GM12878 (cell line): Measurements from ENCODE around the gene KCNK7. TPM values are rescaled to one million over a fixed set of nuclear protein-coding genes. Genes with fewer than 3 reads are reported as not detected.

Experiments
- ATAC-seq: fragments of 200-7000 bp; cut with Tn5 transposase; 3 replicates; pipeline ENCODE4 v1.9.1; 2020; ENCODE audit warnings: mild to moderate bottlenecking, moderate library complexity
- BruUV-seq: library from RNA; stranded (reverse); fragments of 400-500 nt; replicated peaks from 2 replicates; lab custom pipeline; 2021; lab: Mats Ljungman, UMichigan
- CTCF ChIA-PET: fragments of 300-600 bp; sonication (Branson Sonifier 250); formaldehyde crosslinking; extraction: SDS; loops from one replicate; lab custom pipeline; 2021; ENCODE audit warnings: inconsistent platforms; lab: Yijun Ruan, JAX
- POLR2A ChIA-PET: fragments of 350-600 bp; formaldehyde crosslinking; extraction: SDS; loops from one replicate; lab custom pipeline; 2021; ENCODE audit warnings: inconsistent platforms; lab: Charles Lee
- RAD21 ChIA-PET: fragments of 300-600 bp; sonication (Branson Sonifier 250); formaldehyde crosslinking; loops from one replicate; lab custom pipeline; 2023; ENCODE audit warnings: antibody characterized with exemption; ENCODE audit not compliant: unreplicated experiment; lab: Charles Lee
- SMC1A ChIA-PET: fragments of 300-600 bp; sonication (Branson Sonifier 250); formaldehyde crosslinking; loops from one replicate; lab custom pipeline; 2023; ENCODE audit not compliant: unreplicated experiment, uncharacterized antibody; lab: Charles Lee
- DNase-seq: peaks from one replicate; pipeline ENCODE4 v3.0.0-alpha.2; 2011; ENCODE audit warnings: low read depth, low spot score
- FAIRE-seq: peaks from 3 replicates; lab custom pipeline; 2011; peaks lifted over from hg19 to GRCh38; lab: Jason Lieb, UNC
- H2AFZ ChIP-seq: 2 replicates; pipeline ENCODE4 v1.6.0; 2011; ENCODE audit warnings: low read depth, low read length, control low read depth; ENCODE audit not compliant: control insufficient read depth
- H3K27ac ChIP-seq: 2 replicates; pipeline ENCODE4 v1.5.1; 2011; ENCODE audit warnings: control low read depth; ENCODE audit not compliant: control insufficient read depth, insufficient read depth
- H3K27me3 ChIP-seq, 2 experiments: replicated peaks in 1 of 2; 2 replicates each; pipeline versions ENCODE4 v1.6.0 to v1.6.1; 2011; ENCODE audit warnings: low read length in 1 of 2; ENCODE audit not compliant: control insufficient read depth in 2 of 2, insufficient read depth in 2 of 2
- H3K36me3 ChIP-seq, 2 experiments: 2 replicates each; pipeline ENCODE4 v1.5.1; 2011; ENCODE audit warnings: low read length in 1 of 2; ENCODE audit not compliant: control insufficient read depth in 2 of 2, insufficient read depth in 2 of 2
- H3K4me1 ChIP-seq: 2 replicates; pipeline ENCODE4 v1.6.1; 2011; ENCODE audit warnings: mild to moderate bottlenecking, low read length, moderate library complexity, mixed read lengths; ENCODE audit not compliant: control insufficient read depth, insufficient read depth
- H3K4me2 ChIP-seq: 2 replicates; pipeline ENCODE4 v1.6.0; 2011; ENCODE audit warnings: control low read depth; ENCODE audit not compliant: control insufficient read depth, insufficient read depth
- H3K4me3 ChIP-seq: fragments of 200-600 bp; sonication (generic); 2 replicates; pipeline ENCODE4 v1.5.1; 2016
- H3K79me2 ChIP-seq: 2 replicates; pipeline ENCODE4 v1.6.0; 2011; ENCODE audit warnings: low read length; ENCODE audit not compliant: control insufficient read depth, insufficient read depth
- H3K9ac ChIP-seq: 2 replicates; pipeline ENCODE4 v1.8.0; 2011; ENCODE audit warnings: low read length, control low read depth, mixed read lengths; ENCODE audit not compliant: control insufficient read depth, insufficient read depth
- H3K9me3 ChIP-seq: replicated peaks from 3 replicates; pipeline ENCODE4 v1.5.1; 2011; ENCODE audit warnings: mild to moderate bottlenecking, low read length; ENCODE audit not compliant: control insufficient read depth, insufficient read depth
- H4K20me1 ChIP-seq: 2 replicates; pipeline ENCODE4 v1.6.0; 2011; ENCODE audit not compliant: control insufficient read depth, insufficient read depth
- BHLHE40 ChIP-seq, 2 experiments: fragments of 450-650 bp in 1 of 2; IDR thresholded peaks; 2 replicates each; pipeline ENCODE4 v1.6.1; 2011 to 2017; ENCODE audit warnings: low read depth in 2 of 2, borderline replicate concordance in 1 of 2, improper control_type of control experiment in 1 of 2, low read length in 1 of 2, mild to moderate bottlenecking in 1 of 2
- EP300 ChIP-seq, 2 experiments: fragments of 150-350 bp in 1 of 2; IDR thresholded peaks; 2 replicates each; pipeline ENCODE4 v1.6.1; 2011 to 2012; ENCODE audit warnings: low read depth in 2 of 2, low read length in 2 of 2, borderline replicate concordance in 1 of 2, improper control_type of control experiment in 1 of 2, inconsistent platforms in 1 of 2; ENCODE audit not compliant: control insufficient read depth in 1 of 2
- HDGF ChIP-seq: fragments of 450-650 bp; IDR thresholded peaks from 2 replicates; pipeline ENCODE4 v1.6.1; 2016; ENCODE audit warnings: antibody characterized with exemption
- KLF5 ChIP-seq: fragments of 450-650 bp; IDR thresholded peaks from 2 replicates; pipeline ENCODE4 v1.6.1; 2014; ENCODE audit warnings: mild to moderate bottlenecking; ENCODE audit not compliant: partially characterized antibody
- POLR2A ChIP-seq: IDR thresholded peaks from 2 replicates; pipeline ENCODE4 v1.6.1; 2011; ENCODE audit warnings: low read depth, mild to moderate bottlenecking, low read length
- POLR2AphosphoS5 ChIP-seq: IDR thresholded peaks from 2 replicates; pipeline ENCODE4 v1.6.1; 2011; ENCODE audit warnings: mild to moderate bottlenecking, low read length, inconsistent platforms
- RB1 ChIP-seq: fragments of 450-650 bp; formaldehyde crosslinking; IDR thresholded peaks from 2 replicates; pipeline ENCODE4 v1.6.1; 2017; ENCODE audit warnings: mild to moderate bottlenecking, borderline replicate concordance
- SMARCA5 ChIP-seq: fragments of 450-650 bp; IDR thresholded peaks from 2 replicates; pipeline ENCODE4 v1.6.1; 2017; ENCODE audit warnings: mild to moderate bottlenecking
- ZNF207 ChIP-seq: fragments of 450-650 bp; IDR thresholded peaks from 2 replicates; pipeline ENCODE4 v1.6.1; 2014; ENCODE audit warnings: antibody characterized with exemption, mild to moderate bottlenecking, borderline replicate concordance
- ZNF217 ChIP-seq: fragments of 450-650 bp; IDR thresholded peaks from 2 replicates; pipeline ENCODE4 v1.6.1; 2017; ENCODE audit warnings: antibody characterized with exemption, mild to moderate bottlenecking
- WGBS: methylation state at CpG from one replicate; pipeline ENCODE4 v1.1.6; 2016; ENCODE audit warnings: low lambda C conversion rate; ENCODE audit not compliant: insufficient replicate concordance, insufficient coverage; ENCODE audit errors: missing lambda C conversion rate; 5-methylcytosine and 5-hydroxymethylcytosine counted together
- in situ Hi-C: fragments of 300-500 bp; cut with MboI; formaldehyde crosslinking; loops from 9 replicates; pipeline ENCODE4 v1.14.3; 2018; ENCODE audit warnings: mixed read lengths
- intact Hi-C: fragments of 100-400 bp; cut with micrococcal nuclease; formaldehyde crosslinking; loops from one replicate; pipeline ENCODE4 v1.14.2; 2022; ENCODE audit not compliant: unreplicated experiment
- polyA plus RNA-seq, 11 experiments: library from polyadenylated mRNA; depleted of rRNA in 4 of 11; unstranded in 6 of 11; stranded (reverse) in 5 of 11; fragments of >200 nt; fragmentation: Nextera tagmentation in 4 of 11; fragmentation: Illumina TruSeq in 1 of 11; extraction: Ambion mirVana in 4 of 11; extraction: Trizol in 1 of 11; gene quantifications; 1 replicate in 1 of 11; 2 replicates in 10 of 11; pipeline versions ENCODE4 v1.2.1 to v1.2.3, GENCODE V29; 2011 to 2016; ENCODE audit warnings: inconsistent platforms in 2 of 11, missing spikeins in 2 of 11, low read depth in 1 of 11
- total RNA-seq, 4 experiments: library from RNA; depleted of rRNA in 3 of 4; stranded (reverse); fragments of >200 nt in 3 of 4; fragmentation: Illumina TruSeq in 1 of 4; extraction: Trizol in 1 of 4; gene quantifications; 2 replicates each; pipeline versions ENCODE4 v1.2.1 to v1.2.3, GENCODE V29; 2013 to 2021
- TF ChIP-seq, protein P1 (sequence below): fragments of 450-650 bp; formaldehyde crosslinking; IDR thresholded peaks from 2 replicates; pipeline ENCODE4 v1.5.0; 2022; ENCODE audit warnings: mild to moderate bottlenecking, missing genetic modification characterization
- TF ChIP-seq, protein P2 (sequence below): IDR thresholded peaks from 2 replicates; pipeline ENCODE4 v1.6.1; 2012; ENCODE audit warnings: low read depth, low read length, improper control_type of control experiment
- TF ChIP-seq, protein P3 (sequence below): fragments of 450-650 bp; conservative IDR thresholded peaks from 2 replicates; pipeline ENCODE4 v1.6.1; 2017; ENCODE audit warnings: mild to moderate bottlenecking, moderate library complexity

The KCNK7 gene
- total and polyA plus RNA-seq, 10 of the 15 experiments (the other 5 are each of a cell fraction or from before 2014, with no cell fraction given): 0.11 to 0.54 (median 0.23) TPM; not detected in 7

DNA sequence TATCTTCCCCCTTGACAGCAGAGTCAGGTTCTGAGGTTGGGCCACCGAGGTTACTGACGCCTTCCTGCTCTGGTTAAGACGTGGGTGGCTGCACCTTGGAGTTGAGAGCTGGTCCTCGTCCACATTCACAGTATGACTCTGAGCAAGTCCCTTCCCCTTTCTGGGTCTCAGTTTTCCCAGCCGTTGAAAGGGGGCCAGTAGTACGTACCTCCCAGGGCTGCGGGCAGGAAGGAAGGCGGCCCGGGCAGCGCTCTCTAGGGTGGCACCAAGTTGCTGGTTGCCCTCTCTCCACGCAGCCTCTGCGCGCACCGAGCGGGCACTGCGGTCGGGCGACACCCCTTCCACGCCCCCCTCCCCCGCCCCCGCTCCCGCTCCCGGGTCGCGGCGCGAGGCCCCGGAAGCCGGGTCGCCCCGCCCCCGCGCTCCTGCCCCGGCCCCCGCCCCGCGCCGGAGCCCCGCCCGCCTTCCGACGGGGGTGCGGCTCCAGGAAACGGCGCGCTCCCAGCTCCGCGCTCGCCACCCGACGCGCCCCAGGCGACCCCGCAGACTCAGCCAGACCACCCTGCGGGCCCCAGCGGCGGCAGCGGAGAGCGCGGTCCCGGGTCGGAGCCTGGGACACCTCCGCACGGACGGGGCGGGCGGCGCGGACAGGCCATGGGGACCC, 19.9 kb downstream of the KCNK7 start, which contains the start of gene EHBP1L1 (continued):
- TF ChIP-seq, protein P1, sequence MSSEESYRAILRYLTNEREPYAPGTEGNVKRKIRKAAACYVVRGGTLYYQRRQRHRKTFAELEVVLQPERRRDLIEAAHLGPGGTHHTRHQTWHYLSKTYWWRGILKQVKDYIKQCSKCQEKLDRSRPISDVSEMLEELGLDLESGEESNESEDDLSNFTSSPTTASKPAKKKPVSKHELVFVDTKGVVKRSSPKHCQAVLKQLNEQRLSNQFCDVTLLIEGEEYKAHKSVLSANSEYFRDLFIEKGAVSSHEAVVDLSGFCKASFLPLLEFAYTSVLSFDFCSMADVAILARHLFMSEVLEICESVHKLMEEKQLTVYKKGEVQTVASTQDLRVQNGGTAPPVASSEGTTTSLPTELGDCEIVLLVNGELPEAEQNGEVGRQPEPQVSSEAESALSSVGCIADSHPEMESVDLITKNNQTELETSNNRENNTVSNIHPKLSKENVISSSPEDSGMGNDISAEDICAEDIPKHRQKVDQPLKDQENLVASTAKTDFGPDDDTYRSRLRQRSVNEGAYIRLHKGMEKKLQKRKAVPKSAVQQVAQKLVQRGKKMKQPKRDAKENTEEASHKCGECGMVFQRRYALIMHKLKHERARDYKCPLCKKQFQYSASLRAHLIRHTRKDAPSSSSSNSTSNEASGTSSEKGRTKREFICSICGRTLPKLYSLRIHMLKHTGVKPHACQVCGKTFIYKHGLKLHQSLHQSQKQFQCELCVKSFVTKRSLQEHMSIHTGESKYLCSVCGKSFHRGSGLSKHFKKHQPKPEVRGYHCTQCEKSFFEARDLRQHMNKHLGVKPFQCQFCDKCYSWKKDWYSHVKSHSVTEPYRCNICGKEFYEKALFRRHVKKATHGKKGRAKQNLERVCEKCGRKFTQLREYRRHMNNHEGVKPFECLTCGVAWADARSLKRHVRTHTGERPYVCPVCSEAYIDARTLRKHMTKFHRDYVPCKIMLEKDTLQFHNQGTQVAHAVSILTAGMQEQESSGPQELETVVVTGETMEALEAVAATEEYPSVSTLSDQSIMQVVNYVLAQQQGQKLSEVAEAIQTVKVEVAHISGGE (CRISPR knock-in tag): no peak

DNA sequence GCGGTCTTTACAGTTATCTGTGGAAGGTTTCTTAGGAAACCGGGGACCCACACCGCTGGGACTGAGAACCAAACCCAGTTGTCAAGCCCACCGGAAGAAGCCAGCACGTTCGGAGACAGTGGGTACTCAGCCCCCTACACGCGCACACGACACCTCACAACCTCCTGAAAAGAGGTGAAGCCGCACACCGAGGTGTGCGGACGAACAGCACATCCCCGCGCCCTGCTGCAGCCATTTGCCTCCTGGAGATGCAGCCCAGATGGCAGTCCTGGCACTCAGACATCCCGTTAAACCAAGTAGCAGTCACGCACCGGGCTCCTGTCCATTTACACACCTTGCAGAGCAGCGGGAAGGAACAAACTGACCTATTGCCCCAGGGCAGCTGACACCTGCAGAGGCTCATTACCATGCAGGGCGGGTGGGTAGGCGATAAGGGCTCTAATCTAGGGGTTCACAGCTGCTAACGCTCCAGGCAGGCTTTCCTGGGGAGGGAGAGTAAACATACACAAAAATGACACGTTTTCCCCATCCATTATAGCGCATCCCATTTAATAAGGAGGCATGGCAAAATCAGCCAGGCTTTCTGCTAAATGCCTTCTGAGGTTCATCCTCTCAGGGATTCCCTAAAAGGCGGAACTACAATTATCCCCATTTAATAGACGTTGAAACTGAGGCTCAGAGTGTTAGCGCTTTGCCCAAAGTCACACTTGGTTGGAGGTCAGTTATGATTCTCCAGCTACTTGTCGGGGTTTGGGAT, 20.6 kb downstream of the KCNK7 start:
- BruUV-seq: TSS peak; percentile 96
- ChIA-PET POLR2A (interaction anchor here (0.5 to 4.9 kb wide), 6 partner anchors 13 to 65 kb away, joined by 4 to 129 read pairs (median 8); partner anchors contain the start of genes MAP3K11 and PCNX3), CTCF (interaction anchor here (0.6 to 5.7 kb wide), 8 partner anchors 13 to 205 kb away, joined by 3 to 130 read pairs (median 4); no protein-coding TSS in a partner anchor), SMC1A (interaction anchor here (0.6 to 4.2 kb wide), 5 partner anchors 13 to 159 kb away, joined by 3 to 93 read pairs (median 4); partner anchors contain the start of gene PCNX3), RAD21 (interaction anchor here (0.9 to 4.0 kb wide), 8 partner anchors 13 to 88 kb away, joined by 4 to 132 read pairs (median 7); partner anchors contain the start of genes KCNK7, MAP3K11, PCNX3 and RELA)
- peak overlapping the region; percentile 65 for H3K4me2 ChIP-seq
- peak overlapping the region; percentile 52 for H3K9ac ChIP-seq
- H3K27me3 ChIP-seq: no peaks in the 10 kb centered on the region
- DNase-seq (no peak), FAIRE-seq (peak; percentile 41), ATAC-seq (peak; percentile 0; the same call in 2 of the 3 replicates)
- peak overlapping the region; percentile 96 for H3K27ac ChIP-seq
- peaks cover 5% of the 10 kb centered on the region in 2 experiments; a peak in 3 of 4 replicates for H3K36me3 ChIP-seq
- peak overlapping the region; percentile 43; the same call in 1 of the 2 replicates for H2AFZ ChIP-seq
- WGBS: 1% methylated on average over 28 of the region's 28 CpGs
- no peaks in the 10 kb centered on the region for H3K9me3 ChIP-seq
- in situ Hi-C loops: no loop called here
- no peaks in the 10 kb centered on the region; the same call in 1 of the 2 replicates for H4K20me1 ChIP-seq
- H3K4me1 ChIP-seq: peaks cover 35% of the 10 kb centered on the region
- H3K4me3 ChIP-seq: peak overlapping the region; percentile 97
- peaks cover 77% of the 10 kb centered on the region for H3K79me2 ChIP-seq
- intact Hi-C loops: loop anchor here (1.0 to 5.0 kb wide), 4 partner anchors 13 to 158 kb away; partner anchors contain the start of gene PCNX3
- TF ChIP-seq POLR2AphosphoS5: peak; percentile 36
- peak; percentile 24 for TF ChIP-seq KLF5
- peak; percentile 96; the same call in 1 of the 2 replicates for TF ChIP-seq SMARCA5
- TF ChIP-seq EP300 (IDR thresholded peaks at IDR 0.05; ENCODE audit: borderline replicate concordance in 1 of 2, control insufficient read depth in 1 of 2, low read depth in 2 of 2, low read length in 2 of 2): no peak
- TF ChIP-seq, protein P2, sequence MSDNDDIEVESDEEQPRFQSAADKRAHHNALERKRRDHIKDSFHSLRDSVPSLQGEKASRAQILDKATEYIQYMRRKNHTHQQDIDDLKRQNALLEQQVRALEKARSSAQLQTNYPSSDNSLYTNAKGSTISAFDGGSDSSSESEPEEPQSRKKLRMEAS: no peak
- peak; percentile 13 for TF ChIP-seq POLR2A
- TF ChIP-seq BHLHE40 (IDR thresholded peaks at IDR 0.05; ENCODE audit: borderline replicate concordance in 1 of 2, low read depth in 2 of 2, low read length in 1 of 2): peak in 1 of 2 experiments; percentile 37; a peak in 1 of 4 replicates
- TF ChIP-seq RB1: 0 out of 2 replicates have a peak, but pooled peaks have one; percentile 46
- TF ChIP-seq HDGF: 0 out of 2 replicates have a peak, but pooled peaks have one; percentile 3
- TF ChIP-seq, protein P3, sequence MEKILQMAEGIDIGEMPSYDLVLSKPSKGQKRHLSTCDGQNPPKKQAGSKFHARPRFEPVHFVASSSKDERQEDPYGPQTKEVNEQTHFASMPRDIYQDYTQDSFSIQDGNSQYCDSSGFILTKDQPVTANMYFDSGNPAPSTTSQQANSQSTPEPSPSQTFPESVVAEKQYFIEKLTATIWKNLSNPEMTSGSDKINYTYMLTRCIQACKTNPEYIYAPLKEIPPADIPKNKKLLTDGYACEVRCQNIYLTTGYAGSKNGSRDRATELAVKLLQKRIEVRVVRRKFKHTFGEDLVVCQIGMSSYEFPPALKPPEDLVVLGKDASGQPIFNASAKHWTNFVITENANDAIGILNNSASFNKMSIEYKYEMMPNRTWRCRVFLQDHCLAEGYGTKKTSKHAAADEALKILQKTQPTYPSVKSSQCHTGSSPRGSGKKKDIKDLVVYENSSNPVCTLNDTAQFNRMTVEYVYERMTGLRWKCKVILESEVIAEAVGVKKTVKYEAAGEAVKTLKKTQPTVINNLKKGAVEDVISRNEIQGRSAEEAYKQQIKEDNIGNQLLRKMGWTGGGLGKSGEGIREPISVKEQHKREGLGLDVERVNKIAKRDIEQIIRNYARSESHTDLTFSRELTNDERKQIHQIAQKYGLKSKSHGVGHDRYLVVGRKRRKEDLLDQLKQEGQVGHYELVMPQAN: 0 out of 2 replicates have a peak, but pooled peaks have one; percentile 24
- peak; percentile 87; the same call in 1 of the 2 replicates for TF ChIP-seq ZNF217
- peak; percentile 67; the same call in 1 of the 2 replicates for TF ChIP-seq ZNF207
